RWPE2 (cell line): ENCODE measurements around the gene MARCOL.

ENCODE experiments used
- ATAC-seq: fragments of 200-7000 bp; cut with Tn5 transposase; 3 replicates; pipeline ENCODE4 v1.9.1; 2021; ENCODE audit warnings: low read depth
- DNase-seq: peaks from one replicate; pipeline ENCODE4 v3.0.0-alpha.2; 2020; ENCODE audit warnings: low spot score
- H3K27ac ChIP-seq: fragments of 450-650 bp; 2 replicates; pipeline ENCODE4 v1.5.1; 2017; ENCODE audit warnings: mild to moderate bottlenecking; ENCODE audit not compliant: poor library complexity, severe bottlenecking
- H3K27me3 ChIP-seq: fragments of 250-450 bp; sonication (Bioruptor Pico); 2 replicates; pipeline ENCODE4 v1.5.1; 2021; ENCODE audit warnings: mild to moderate bottlenecking, moderate library complexity; ENCODE audit not compliant: insufficient read depth, poor library complexity, severe bottlenecking
- H3K36me3 ChIP-seq: fragments of 250-450 bp; sonication (Bioruptor Pico); 2 replicates; pipeline ENCODE4 v1.5.1; 2020; ENCODE audit warnings: low read depth, mild to moderate bottlenecking, moderate library complexity
- H3K4me1 ChIP-seq: fragments of 250-450 bp; sonication (Bioruptor Pico); 2 replicates; pipeline ENCODE4 v1.5.1; 2021; ENCODE audit warnings: mild to moderate bottlenecking, moderate library complexity; ENCODE audit not compliant: insufficient read depth, poor library complexity, severe bottlenecking
- H3K4me3 ChIP-seq: fragments of 250-450 bp; sonication (Bioruptor Pico); 2 replicates; pipeline ENCODE4 v1.5.1; 2021; ENCODE audit warnings: mild to moderate bottlenecking, moderate library complexity; ENCODE audit not compliant: severe bottlenecking
- H3K9me3 ChIP-seq: fragments of 250-450 bp; sonication (Bioruptor Pico); 2 replicates; pipeline ENCODE4 v1.5.1; 2021; ENCODE audit warnings: mild to moderate bottlenecking, moderate library complexity; ENCODE audit not compliant: severe bottlenecking
- CTCF ChIP-seq: fragments of 450-650 bp; IDR thresholded peaks from one replicate; pipeline ENCODE4 v1.5.1; 2017; ENCODE audit warnings: mild to moderate bottlenecking, moderate library complexity; ENCODE audit not compliant: poor library complexity, severe bottlenecking

Gene MARCOL

GRCh38 chr5:148205044-148205806, 33.1 kb upstream of the MARCOL start:
- no peaks in the 10 kb centered on the region for H3K9me3 ChIP-seq
- H3K4me3 ChIP-seq = no peak overlapping the region
- no peak for TF ChIP-seq CTCF
- H3K27me3 ChIP-seq = no peaks in the 10 kb centered on the region
- H3K36me3 ChIP-seq = no peaks in the 10 kb centered on the region
- DNase-seq = no peak
- peaks cover 26% of the 10 kb centered on the region for H3K4me1 ChIP-seq
- no peak for ATAC-seq
- no peak overlapping the region for H3K27ac ChIP-seq

- Histone ChIP-seq H3K27ac (no peak overlapping the region), H3K4me3 (no peak overlapping the region), H3K36me3 (no peaks in the 10 kb centered on the region), H3K4me1 (peaks cover 26% of the 10 kb centered on the region), H3K27me3 (no peaks in the 10 kb centered on the region), H3K9me3 (no peaks in the 10 kb centered on the region)
- no peak for ATAC-seq
- no peak for TF ChIP-seq CTCF
- DNase-seq = no peak
These were observed 32.5 kb upstream of the MARCOL start for GRCh38 chr5:148205865-148206264.

- no peak for ATAC-seq
- no peak overlapping the region for H3K27ac ChIP-seq
- H3K4me3 ChIP-seq = no peak overlapping the region
These were observed 31.7 kb upstream of the MARCOL start for GRCh38 chr5:148206620-148207019.

GRCh38 chr5:148208226-148208625, 30.1 kb upstream of the MARCOL start:
- DNase-seq (no peak), ATAC-seq (peak; percentile 53)
- Histone ChIP-seq H3K4me3 (no peak overlapping the region), H3K36me3 (no peaks in the 10 kb centered on the region), H3K27ac (peak overlapping the region; percentile 28), H3K4me1 (peaks cover 16% of the 10 kb centered on the region), H3K27me3 (no peaks in the 10 kb centered on the region), H3K9me3 (no peaks in the 10 kb centered on the region)
- no peak for TF ChIP-seq CTCF

More at GRCh38 chr5:148206620-148207019, 31.7 kb upstream of the MARCOL start:
- no peak for DNase-seq
- H3K36me3 ChIP-seq = no peaks in the 10 kb centered on the region
- H3K4me1 ChIP-seq = peaks cover 26% of the 10 kb centered on the region
- no peaks in the 10 kb centered on the region for H3K27me3 ChIP-seq
- no peak for TF ChIP-seq CTCF
- H3K9me3 ChIP-seq = no peaks in the 10 kb centered on the region

GRCh38 chr5:148209151-148209770, 29.1 kb upstream of the MARCOL start:
- H3K9me3 ChIP-seq = no peaks in the 10 kb centered on the region
- peaks cover 15% of the 10 kb centered on the region for H3K4me1 ChIP-seq
- TF ChIP-seq CTCF = no peak
- no peak overlapping the region for H3K4me3 ChIP-seq
- no peak for ATAC-seq
- no peak for DNase-seq
- no peaks in the 10 kb centered on the region for H3K36me3 ChIP-seq
- H3K27me3 ChIP-seq = no peaks in the 10 kb centered on the region
- peak overlapping the region; percentile 28 for H3K27ac ChIP-seq
